ENCODE data around the gene C5.
"Not testable (repeated sequence)": the region's sequence is repeated elsewhere in the genome, so short reads cannot be mapped to it uniquely, and the experiment has no call there.

Gene C5

DNA sequence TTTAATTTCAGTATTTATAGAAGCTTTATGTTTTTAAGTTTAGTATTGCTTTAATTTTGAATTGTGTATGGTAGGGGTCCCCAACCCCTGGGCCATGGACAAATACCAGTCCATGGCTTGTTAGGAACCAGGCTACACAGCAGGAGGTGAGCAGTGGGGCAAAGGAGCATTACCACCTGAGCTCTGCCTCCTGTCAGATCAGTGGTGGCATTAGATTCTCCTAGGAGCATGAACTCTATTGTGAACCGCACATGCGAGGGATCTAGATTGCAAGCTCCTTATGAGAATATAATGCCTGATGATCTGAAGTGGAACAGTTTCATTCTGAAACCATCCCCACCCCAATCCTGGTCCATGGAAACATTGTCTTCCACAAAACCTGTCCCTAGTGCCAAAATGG is 1.9 kb downstream of the C5 start:
- DNase-seq = no peak

DNA sequence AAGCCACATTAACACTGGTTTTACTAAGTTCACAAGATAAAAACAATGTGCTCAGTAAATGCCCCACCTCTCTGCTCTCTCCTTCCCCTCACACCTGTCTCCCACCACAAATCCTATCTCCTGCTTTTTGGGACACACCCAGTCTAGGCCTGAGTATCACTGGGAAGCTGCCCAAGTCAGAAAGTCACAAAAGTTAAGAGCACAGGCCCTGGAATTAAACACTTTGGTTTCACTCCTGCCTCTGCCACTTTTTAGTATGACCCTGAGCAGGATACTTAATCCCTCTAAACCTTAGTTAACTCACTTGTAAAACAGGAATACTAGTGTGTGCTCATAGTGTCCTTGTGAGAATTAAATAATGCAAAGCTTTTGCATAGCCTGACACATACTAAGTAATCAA is 11.3 kb downstream of the C5 start:
- no peak for DNase-seq

DNA sequence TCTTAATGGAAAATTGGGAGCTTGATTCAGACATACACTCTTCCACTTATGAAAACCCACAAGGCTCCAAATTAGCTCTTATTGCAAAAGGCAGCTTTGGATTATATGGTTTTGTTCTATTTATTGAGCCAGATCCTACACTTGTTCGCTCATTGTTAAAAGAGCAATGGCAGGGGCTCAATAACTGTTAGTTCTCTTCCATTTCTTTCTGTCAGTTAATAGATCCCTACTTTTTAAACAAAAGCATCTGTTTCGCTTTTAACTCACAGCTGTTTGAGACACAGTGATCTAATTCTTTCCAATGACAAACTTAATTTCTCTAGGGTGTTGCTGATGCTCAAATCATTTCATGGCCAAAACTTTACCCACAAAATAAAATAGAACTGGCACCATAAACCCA is 11.7 kb downstream of the C5 start:
- no peak for DNase-seq

DNA sequence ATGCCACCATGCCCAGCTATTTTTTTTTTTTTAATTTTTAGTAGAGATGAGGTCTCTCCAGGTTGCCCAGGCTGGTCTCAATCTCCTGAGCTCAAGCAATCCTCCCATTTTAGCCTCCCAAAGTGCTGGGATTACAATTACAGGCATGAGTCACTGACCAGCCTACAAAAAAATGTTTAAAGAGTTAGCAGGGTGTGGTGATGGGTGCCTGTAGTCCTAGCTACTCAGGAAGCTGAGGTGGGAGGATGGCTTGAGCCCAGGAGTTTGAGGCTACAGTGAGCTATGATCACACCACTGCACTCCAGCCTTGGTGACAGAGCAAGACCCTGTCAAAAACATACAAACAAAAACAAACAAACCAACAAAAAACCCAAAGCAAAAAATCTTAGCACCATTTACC is 14.4 kb downstream of the C5 start:
- DNase-seq = not testable (repeated sequence)

DNA sequence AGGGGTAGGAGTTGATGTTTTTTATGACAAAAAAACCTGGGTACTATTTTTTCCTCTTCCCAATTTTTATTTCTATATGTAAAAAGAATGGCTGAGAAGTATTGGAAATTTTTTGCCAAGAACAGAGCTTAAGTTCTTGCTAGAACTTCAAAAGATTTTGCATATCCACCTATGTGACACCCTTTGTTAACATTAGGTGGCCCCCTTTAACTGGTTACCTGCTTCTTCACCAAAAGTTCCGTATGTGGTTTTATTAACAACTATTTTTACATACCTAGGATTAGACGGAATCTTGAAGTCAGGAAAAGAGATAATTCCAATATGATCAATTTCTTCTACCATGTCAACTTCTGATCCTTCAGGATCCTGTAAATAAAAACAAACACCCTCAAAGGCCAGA is 15.5 kb downstream of the C5 start:
- DNase-seq = no peak

DNA sequence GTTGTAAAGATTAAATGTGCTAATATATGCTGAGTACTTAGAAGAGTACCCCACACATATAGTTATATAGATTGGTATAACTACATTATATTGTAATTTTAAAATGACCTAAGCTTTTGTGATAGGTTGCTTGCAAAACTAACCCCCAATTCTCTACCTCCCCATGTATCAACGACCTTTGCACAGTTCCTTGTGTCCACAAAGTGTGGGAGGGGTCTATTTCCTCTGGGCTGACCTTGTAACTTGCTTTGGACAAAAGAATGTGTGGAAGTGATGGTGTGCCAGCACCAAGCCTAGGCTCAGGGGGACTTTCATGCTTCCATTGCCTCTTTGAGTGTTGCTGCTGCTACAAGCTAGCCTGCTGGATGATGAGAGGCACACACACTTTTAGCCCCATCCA is 20.6 kb downstream of the C5 start:
- DNase-seq = no peak

DNA sequence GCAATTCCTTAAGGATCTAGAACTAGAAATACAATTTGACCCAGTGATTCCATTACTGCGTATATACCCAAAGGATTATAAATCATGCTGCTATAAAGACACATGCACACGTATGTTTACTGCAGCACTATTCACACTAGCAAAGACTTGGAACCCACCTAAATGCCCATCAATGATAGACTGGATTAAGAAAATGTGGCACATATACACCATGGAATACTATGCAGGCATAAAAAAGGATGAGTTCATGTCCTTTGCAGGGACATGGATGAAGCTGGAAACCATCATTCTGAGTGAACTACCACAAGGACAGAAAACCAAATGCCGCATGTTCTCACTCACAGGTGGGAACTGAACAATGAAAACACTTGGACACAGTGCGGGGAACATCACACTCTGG is 21.8 kb downstream of the C5 start:
- not testable (repeated sequence) for DNase-seq

DNA sequence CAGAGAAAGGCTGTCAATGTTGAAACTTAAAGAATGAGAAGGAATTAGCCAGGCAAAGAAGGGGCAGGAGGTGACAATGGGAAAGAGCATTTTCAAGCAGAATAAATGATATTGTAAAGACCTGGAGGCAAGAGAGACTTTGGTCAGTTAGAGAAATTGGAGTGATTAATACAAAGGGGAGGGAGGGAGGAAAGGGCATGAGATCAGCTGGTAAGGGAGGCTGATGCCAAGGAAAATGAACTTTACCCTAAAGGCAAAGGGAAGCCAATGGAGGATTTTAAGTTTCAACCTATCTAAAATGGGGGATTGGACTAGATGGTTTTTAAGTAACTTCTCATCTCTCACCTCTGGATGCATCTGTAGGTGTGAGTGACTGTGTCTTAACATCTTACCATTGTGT is 23.3 kb downstream of the C5 start:
- DNase-seq = no peak

DNA sequence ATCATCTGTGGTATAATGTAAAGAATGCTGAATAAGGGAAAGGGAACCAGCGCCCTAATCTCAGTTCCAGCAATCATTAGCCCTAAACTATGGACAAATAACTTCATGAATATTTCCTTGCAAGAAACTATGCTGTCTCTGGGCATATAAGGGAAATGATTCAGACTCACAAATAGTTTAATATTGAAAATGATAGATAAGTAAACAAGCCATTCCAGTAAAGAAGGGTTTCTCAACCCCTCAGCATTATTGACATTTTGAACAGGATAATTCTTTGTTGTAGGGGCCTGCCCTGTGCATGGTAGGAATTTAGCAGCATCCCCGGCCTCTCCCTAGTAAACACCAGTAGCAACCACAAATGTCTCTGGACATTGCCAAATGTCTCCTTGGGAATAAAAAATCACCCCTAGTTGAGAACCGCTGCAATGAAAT is 23.8 kb downstream of the C5 start:
- DNase-seq = no peak

DNA sequence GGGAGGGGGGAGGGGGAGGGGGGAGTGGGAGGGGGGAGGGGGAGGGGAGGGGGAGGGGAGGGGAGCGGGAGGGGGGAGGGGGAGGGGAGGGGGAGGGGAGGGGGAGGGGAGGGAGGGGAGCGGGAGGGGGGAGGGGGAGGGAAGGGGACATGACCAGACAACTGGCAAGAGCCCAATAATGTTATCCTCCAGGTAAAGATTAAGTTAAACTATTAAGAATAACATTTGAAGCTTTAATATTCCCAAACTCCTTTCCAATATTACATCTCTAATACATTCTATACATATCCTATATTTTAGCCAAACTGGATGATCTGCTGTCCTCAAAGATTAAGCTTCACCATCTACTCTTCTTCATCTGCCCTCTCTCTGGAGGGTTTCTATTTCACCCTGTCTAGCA is 25.8 kb downstream of the C5 start:
- DNase-seq = no peak

DNA sequence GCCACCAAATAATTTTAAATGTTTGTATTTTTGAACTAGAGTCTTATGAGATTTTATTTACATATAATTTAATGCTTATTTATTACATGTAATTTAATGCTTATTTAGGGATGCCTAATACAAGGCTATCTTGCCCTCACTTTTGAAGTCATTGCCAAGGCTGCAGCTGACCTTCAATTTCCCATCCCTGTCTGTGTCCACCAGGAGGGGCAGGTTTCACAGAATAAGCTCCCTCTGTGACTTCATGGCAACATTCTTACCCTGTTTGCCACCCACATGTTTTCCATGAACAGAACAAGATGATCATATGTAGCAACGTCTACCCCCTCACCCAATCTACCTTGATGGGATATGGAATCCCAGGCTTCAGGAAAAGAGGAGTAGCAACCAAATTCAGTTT is 27.0 kb downstream of the C5 start:
- no peak for DNase-seq

DNA sequence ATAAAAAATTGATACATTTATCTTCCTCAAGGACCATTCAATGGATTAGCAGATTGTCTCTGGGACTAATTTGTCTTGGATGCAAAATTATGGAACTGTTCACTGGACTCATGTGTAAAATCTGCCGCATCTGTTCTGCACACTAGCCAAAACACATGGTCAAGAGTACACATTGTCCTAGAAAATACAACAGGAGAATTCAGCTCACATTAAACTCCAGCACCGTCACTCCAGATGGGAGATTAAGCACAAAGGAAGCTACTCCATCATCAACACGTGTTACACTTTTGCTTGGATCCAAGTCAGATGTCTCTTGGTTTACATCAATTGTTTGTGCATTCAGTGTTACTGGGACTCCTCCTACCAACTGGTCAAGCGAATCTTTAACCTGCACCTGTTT is 28.8 kb downstream of the C5 start:
- DNase-seq = no peak

DNA sequence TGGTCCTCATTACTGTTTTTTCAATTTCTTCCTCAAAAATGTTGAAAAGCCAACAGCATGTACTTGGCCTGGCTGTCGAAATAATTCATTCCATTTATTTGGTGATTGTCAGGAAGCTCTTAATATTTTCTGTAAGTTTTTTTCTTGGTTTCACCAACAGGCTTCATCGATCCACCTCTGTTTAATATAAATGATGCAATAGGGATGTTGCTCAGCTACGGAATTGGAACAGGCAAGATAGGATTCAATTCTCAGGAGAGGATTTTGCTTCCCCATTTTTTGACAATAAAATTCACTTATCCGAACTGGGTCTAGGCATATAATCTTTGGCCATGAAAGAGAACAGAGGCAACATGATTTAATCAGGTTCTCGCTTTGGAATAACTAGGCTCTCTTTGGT is 30.8 kb downstream of the C5 start:
- DNase-seq = no peak

DNA sequence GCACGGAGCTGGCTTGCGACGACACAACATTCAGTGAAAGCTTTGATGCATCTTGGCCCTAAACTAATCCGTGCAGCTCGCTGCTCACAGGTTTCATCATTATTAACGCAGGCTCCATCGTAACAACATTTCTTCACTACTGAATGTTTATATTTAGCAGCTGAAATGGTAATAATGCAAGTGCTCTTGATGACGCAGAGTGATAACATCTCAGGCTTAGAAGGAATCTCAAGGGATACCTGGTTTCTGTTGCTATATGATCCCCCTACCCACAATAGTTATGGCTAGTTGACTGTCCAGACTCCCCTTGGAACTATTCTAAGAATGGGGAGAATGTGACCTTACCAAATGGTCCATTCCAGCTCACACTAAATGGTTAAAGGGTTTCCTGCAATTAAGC is 36.2 kb downstream of the C5 start:
- DNase-seq = no peak

DNA sequence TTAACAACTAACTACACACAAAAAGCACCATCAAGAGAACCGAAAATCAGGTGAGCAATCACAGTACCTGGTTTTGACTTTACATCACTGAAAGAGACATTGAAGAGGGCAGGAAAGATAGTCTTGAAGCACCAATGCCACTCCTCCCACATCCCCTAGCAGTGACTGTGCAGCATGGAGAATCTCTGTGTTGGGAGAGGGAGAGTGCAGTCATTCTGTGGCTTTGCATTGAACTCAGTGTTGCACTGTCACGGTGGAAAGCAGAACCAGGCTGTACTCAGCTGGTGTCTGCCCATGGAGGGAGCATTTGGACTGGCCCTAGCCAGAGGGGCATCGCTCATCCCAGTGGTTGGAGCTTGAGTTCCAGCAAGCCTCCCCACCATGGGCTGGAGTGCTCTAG is 40.4 kb downstream of the C5 start:
- no peak for DNase-seq

DNA sequence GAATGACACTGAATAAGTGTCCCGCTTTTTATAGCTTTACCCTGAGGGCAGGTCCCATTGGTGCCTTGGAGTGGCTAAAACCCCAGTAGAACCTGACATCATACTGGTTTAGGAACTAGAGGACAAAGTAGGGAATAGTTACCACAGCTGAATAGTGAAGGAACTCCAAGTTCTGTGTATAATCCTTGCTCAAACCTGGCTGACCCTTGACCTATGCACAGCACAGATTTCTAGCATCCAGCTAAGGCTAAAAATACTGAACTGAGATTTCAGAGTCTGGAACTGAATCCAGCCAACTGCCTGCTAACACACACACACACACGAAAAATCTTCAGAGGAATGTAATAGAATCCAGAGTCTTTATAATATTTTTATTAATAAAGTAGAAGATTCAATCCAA is 50.8 kb downstream of the C5 start:
- no peak for DNase-seq

DNA sequence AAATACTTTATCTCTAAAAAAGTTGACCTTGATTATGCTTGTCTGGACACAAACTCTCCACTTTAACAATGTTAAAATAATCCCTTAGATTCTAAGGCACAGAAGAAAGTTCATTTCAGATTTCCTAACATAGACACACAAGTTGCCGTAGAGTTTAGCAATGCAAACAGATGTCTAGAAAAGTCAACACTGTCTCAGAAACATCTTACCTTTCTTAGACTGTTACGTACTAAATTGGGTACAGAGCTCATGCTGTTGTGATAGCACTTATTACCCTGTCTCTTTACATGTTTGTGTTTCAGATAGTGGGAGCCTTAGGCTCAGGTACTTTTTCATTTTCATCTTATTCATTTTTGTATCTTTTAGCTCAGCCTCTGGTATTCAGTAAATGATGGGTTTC is 52.0 kb downstream of the C5 start:
- DNase-seq = no peak

DNA sequence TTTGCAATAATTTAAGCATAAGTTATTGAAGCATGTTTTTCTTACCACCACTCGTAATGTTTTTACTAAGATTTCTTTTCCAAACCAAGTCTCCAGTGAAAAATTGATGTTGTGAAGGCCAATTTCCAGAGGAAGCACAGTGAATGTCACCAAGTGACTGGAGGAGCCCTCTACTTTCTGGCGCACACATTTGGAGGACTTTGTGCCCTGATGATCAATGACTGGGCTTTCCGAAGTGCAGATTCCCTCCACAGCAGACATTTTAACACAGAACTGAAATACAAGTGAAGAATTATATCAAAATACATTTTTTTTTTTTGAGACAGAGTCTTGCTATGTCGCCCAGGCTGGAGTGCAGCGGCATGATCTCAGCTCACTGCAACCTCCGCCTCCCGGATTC is 52.6 kb downstream of the C5 start:
- DNase-seq = no peak

DNA sequence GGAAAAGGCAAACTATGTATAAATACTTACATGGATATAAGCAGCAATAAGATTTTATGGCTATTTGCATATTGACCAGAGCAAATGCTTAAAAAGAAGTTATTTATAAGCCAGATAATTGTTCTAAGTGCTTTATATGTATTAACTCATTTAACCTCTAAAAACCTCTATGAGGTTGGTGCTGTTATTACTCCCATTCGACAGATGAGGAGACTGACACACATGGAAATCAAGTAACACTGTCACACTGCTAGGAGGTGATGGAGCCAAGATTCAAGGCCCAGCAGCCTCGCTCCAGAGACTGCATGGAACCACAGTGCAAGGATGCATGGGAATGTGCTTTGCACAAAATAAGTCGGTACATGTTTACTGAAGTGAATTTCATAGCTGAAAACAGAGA is 53.7 kb downstream of the C5 start:
- DNase-seq = no peak

DNA sequence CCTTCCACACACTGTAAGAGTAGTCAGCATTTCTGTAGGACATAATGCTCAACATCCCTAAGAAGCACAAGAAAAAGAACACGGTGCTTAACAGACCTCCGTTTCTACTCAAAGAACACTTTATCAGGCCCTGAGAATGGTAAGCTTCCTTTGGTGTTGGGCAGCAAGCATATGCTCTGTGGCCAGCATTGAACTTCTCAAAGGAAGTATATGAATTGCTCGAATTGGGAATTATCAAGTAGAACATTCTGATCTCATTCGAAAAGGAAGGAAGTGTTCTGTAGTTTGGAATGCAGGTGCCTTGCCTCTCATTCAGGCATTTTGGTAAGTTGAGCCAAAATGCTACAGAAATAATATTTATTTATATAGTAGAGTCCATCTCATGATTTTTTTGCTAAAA is 61.0 kb downstream of the C5 start:
- no peak for DNase-seq

DNA sequence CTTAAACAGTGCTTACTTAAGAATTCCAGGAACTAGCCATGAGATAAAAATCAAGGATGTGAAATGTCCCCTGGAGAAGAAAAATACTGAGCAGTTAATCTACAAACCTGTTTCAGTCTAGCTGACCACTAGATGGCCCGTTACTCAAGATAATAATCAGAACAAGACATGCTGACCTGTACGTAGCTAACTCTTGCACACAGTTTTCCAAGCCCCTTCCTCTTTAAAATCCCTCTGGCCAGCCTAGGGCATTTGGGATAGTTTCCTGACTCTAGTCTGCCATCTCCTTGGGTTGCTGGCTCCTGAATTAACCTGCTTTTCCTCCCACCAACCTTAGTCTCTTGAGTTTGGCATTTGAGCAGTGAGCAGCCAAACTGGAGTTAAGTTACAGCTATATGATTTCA is 64.3 kb downstream of the C5 start:
- DNase-seq = peak; percentile 57

DNA sequence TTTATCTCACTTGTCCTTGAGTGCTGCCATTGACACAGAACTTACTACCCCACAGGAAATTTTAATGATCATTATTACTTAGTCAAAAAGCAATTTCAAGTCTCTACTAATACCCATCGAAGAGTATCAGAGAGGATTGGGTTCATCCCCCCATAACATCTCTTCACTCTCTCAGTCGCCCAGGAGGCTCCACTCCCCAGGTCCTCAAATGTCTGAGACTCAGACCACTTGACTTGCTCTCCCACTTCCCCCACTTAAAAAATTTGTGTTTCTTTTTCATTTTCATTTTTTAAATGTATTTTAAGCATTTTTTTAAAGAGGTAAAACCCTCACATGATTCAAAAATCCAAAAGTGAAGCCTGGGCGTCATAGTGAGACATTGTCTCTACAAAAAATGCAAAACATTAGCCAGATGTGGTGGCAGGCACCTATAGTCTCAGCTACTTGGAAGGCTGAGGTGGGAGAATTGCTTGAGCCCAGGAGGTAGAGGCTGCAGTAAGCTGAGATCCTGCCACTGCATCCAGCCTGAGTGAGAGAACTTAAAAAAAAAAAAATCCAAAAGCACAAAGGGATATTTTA is 66.7 kb downstream of the C5 start:
- DNase-seq = no peak

DNA sequence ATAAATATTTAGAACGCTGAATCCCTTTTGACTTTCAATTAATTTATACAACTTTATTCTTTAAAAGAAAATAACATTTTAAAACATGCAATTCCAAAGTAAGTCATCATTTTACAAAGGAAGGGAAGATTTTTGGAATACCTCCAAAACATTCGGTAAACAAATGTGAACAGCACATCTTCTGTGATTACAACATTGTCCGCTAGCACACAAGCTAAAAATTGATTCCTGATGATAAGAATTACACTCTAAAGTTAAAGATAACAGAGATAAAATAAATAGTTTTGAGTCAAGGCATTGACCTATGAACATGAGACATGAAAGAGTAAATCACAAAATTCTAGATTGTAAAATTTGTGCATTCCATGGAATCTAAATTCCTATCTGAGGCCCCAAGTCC is 67.2 kb downstream of the C5 start:
- DNase-seq = no peak

DNA sequence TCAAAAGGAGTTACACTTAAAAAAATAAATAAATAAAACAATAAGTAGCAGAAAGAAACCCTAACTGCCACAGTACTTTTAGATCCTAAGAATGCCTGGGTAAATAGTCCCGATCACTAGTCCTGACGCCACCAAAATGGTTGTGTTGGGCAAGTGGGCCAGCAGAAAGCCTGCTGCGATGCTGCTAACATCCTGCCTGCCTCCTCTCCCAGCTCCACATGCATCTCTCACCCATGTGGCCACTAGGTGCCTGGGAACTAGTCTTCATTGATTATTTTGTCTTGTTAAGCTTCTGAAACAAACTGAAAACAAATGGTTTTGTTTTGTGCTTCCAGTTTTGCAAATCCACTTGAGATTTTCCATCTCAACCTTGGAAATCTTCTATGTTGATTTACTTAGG is 69.1 kb downstream of the C5 start:
- DNase-seq = no peak

DNA sequence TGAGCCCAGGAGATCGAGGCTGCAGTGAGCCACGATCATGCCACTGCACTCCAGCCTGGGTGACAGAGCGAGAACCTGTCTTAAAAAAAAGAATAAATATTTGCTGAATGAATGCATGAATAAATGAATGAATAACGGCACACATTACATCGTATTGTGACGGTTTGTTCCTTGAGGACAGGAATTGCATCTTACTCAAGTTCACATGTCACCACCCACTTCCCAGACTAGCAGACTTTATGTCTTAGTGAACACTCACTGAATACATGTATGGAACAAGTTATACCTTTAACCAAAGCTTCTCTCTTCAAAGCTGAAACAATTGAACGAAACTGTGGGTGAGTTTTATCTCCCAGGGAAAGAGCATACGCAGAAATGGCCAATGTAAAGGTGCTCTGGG is 70.3 kb downstream of the C5 start:
- no peak for DNase-seq

DNA sequence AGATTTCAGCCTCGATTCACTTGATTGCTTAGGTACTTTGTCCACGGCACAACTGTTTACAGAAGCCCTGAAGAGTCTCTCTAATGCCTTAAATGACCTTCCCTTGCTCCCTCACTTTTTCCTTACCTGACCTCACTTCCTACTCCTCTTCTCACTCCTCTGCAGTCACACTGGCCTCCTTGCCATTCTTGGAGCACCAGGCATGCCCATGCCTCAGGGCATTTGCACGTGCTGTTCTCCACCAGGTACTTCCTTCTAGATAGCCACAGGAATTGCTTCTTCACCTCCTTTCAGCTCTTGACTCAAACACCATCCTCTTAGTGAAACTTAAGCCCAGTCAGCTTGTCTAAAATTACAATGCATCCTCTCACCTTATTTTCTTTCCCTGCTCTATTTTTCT is 71.1 kb downstream of the C5 start:
- peak; percentile 8 for DNase-seq
